ENCODE data around the gene FRYL. TPM values are rescaled to one million over a fixed set of nuclear protein-coding genes. Genes with fewer than 3 reads are reported as not detected.

The FRYL gene
- total RNA-seq, 1 experiment from 2014 or later, result 45.8 TPM

DNA sequence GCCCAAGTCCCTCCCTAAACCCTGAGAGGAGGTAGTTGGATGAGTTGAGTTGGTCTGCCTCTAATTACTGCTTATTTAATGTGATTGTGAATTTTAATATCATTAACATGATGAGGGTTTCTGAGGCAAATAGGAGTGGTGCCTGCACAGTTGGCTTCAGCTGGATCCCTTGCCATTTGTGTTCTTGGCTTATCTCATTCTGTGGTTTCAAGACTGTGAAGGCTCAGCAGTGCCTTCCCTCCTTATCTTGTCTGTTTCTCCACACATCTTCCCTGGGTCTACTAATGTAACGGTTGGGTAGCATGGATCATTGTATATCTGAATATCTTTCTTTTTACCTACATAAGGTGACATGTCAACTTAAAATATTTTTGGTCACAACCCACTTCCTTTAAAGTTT is 298.5 kb downstream of the FRYL start:
- CTCF ChIA-PET, result no interaction called here
- Mint-ChIP-seq H3K9me3 (ENCODE audit: low read depth, unreplicated experiment) (no peaks in the 10 kb centered on the region), H3K27ac (ENCODE audit: unreplicated experiment) (no peak overlapping the region), H3K4me3 (ENCODE audit: low read depth, unreplicated experiment) (no peak overlapping the region), H3K4me1 (ENCODE audit: low read depth, unreplicated experiment) (no peaks in the 10 kb centered on the region), H3K27me3 (ENCODE audit: unreplicated experiment) (peaks cover 34% of the 10 kb centered on the region), H3K36me3 (ENCODE audit: insufficient read depth, unreplicated experiment) (no peaks in the 10 kb centered on the region)
- DNase-seq, result no peak
- intact Hi-C loops (cut with micrococcal nuclease; ENCODE audit: unreplicated experiment), result no loop called here
- TF ChIP-seq, protein P1, sequence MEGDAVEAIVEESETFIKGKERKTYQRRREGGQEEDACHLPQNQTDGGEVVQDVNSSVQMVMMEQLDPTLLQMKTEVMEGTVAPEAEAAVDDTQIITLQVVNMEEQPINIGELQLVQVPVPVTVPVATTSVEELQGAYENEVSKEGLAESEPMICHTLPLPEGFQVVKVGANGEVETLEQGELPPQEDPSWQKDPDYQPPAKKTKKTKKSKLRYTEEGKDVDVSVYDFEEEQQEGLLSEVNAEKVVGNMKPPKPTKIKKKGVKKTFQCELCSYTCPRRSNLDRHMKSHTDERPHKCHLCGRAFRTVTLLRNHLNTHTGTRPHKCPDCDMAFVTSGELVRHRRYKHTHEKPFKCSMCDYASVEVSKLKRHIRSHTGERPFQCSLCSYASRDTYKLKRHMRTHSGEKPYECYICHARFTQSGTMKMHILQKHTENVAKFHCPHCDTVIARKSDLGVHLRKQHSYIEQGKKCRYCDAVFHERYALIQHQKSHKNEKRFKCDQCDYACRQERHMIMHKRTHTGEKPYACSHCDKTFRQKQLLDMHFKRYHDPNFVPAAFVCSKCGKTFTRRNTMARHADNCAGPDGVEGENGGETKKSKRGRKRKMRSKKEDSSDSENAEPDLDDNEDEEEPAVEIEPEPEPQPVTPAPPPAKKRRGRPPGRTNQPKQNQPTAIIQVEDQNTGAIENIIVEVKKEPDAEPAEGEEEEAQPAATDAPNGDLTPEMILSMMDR (IDR thresholded peaks at IDR 0.05; ENCODE audit: unreplicated experiment), result no peak
- BruUV-seq (replicated peaks), result no TSS peak

DNA sequence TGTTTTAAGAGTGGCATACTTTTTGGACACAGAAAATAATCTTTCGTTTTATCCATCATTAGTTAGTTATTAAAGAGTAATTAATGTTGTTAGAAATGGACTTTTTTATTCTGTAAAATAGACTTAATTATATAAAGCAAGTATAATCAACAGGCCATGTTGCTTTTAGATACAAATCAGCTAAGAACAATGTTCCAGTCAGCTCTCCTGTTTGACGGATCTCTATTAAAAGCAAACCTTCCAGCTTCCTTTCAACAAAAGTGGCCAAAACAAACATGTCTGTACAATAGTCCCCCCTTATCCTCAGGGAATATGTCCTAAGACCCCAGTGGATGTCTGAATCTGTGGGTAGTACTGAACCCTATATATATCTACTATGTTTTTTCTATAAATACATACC is 301.8 kb downstream of the FRYL start:
- intact Hi-C loops (cut with micrococcal nuclease; ENCODE audit: unreplicated experiment), result no loop called here
- no peaks in the 10 kb centered on the region for H3K36me3 Mint-ChIP-seq (ENCODE audit: insufficient read depth, unreplicated experiment)
- H3K9me3 Mint-ChIP-seq (ENCODE audit: low read depth, unreplicated experiment), result no peaks in the 10 kb centered on the region
- TF ChIP-seq, protein P1 (IDR thresholded peaks at IDR 0.05; ENCODE audit: unreplicated experiment), result no peak
- H3K27ac Mint-ChIP-seq (ENCODE audit: unreplicated experiment), result no peak overlapping the region
- H3K27me3 Mint-ChIP-seq (ENCODE audit: unreplicated experiment), result peaks cover 13% of the 10 kb centered on the region
- BruUV-seq (replicated peaks), result no TSS peak
- no peak overlapping the region for H3K4me3 Mint-ChIP-seq (ENCODE audit: low read depth, unreplicated experiment)
- H3K4me1 Mint-ChIP-seq (ENCODE audit: low read depth, unreplicated experiment), result no peaks in the 10 kb centered on the region
- DNase-seq, result no peak
- CTCF ChIA-PET, result no interaction called here

DNA sequence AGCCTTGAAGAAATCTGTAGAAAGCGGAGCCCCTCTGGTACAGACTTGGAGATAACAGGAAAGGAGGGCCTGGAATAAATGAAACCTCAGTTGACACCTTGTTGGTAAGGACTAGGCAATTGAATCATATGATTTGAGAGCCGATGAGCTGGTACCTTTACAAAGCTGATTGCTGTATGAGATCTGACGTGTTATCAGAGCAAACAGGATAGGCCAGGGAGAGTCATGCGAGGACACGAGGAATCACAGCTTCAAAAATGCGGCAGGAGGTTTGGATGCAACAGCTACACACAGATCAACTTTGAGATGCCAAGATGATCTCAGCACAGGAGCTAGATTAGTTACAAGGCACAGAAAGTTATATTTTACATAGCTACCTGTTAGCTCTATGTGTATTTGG is 304.3 kb downstream of the FRYL start:
- H3K9me3 Mint-ChIP-seq (ENCODE audit: low read depth, unreplicated experiment), result no peaks in the 10 kb centered on the region
- TF ChIP-seq, protein P1 (IDR thresholded peaks at IDR 0.05; ENCODE audit: unreplicated experiment), result no peak
- BruUV-seq (replicated peaks), result no TSS peak
- CTCF ChIA-PET, result no interaction called here
- H3K4me1 Mint-ChIP-seq (ENCODE audit: low read depth, unreplicated experiment), result no peaks in the 10 kb centered on the region
- no peaks in the 10 kb centered on the region for H3K27me3 Mint-ChIP-seq (ENCODE audit: unreplicated experiment)
- intact Hi-C loops (cut with micrococcal nuclease; ENCODE audit: unreplicated experiment), result no loop called here
- H3K4me3 Mint-ChIP-seq (ENCODE audit: low read depth, unreplicated experiment), result no peak overlapping the region
- no peak overlapping the region for H3K27ac Mint-ChIP-seq (ENCODE audit: unreplicated experiment)
- H3K36me3 Mint-ChIP-seq (ENCODE audit: insufficient read depth, unreplicated experiment), result no peaks in the 10 kb centered on the region
- no peak for DNase-seq

DNA sequence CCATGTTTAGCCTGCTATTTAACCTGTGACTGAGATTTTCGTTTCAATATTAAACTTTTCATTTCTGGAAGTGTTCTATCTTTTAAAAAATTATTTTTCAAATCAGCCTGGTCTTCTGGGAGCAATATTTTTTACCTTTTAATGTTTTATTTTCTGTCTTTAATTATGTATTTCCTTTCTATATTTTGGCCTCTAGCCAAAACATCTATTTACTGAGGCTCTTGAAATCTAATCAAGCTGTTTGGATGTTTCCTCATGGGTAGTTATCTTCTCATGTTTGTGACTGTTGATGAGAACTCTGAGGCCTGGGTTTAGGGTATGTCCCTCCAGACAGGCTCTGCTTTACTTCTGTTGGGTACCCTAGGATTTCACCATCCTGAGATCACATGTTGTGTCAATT is 307.3 kb downstream of the FRYL start:
- Mint-ChIP-seq H3K27me3 (ENCODE audit: unreplicated experiment) (no peaks in the 10 kb centered on the region), H3K9me3 (ENCODE audit: low read depth, unreplicated experiment) (no peaks in the 10 kb centered on the region), H3K4me3 (ENCODE audit: low read depth, unreplicated experiment) (no peak overlapping the region), H3K36me3 (ENCODE audit: insufficient read depth, unreplicated experiment) (no peaks in the 10 kb centered on the region), H3K4me1 (ENCODE audit: low read depth, unreplicated experiment) (no peaks in the 10 kb centered on the region), H3K27ac (ENCODE audit: unreplicated experiment) (no peak overlapping the region)
- TF ChIP-seq, protein P1 (IDR thresholded peaks at IDR 0.05; ENCODE audit: unreplicated experiment), result no peak
- CTCF ChIA-PET, result no interaction called here
- no peak for DNase-seq
- intact Hi-C loops (cut with micrococcal nuclease; ENCODE audit: unreplicated experiment), result no loop called here
- no TSS peak for BruUV-seq (replicated peaks)

DNA sequence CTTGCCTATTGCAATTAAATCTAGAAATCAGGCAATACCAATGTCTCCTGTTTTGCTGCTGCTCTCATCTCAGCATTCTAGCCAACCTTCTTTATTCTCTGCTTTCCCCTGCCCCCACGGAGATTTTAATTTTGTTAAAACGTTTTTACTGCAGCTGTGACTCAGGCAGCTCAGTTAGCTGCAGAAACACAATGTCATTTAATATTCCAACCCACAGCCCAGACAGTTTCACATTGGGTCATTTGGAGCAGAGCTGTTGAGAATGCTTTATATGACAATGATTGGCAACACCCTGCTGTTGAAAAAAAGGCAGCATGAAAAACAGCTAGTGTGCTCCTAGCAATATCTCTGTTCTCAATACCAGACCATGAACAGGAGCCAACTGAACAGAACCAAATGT is 309.5 kb downstream of the FRYL start:
- H3K27ac Mint-ChIP-seq (ENCODE audit: unreplicated experiment), result no peak overlapping the region
- H3K9me3 Mint-ChIP-seq (ENCODE audit: low read depth, unreplicated experiment), result no peaks in the 10 kb centered on the region
- no peak for DNase-seq
- no peaks in the 10 kb centered on the region for H3K36me3 Mint-ChIP-seq (ENCODE audit: insufficient read depth, unreplicated experiment)
- intact Hi-C loops (cut with micrococcal nuclease; ENCODE audit: unreplicated experiment), result no loop called here
- H3K4me3 Mint-ChIP-seq (ENCODE audit: low read depth, unreplicated experiment), result no peak overlapping the region
- BruUV-seq (replicated peaks), result no TSS peak
- no peaks in the 10 kb centered on the region for H3K4me1 Mint-ChIP-seq (ENCODE audit: low read depth, unreplicated experiment)
- TF ChIP-seq, protein P1 (IDR thresholded peaks at IDR 0.05; ENCODE audit: unreplicated experiment), result no peak
- CTCF ChIA-PET, result no interaction called here
- no peaks in the 10 kb centered on the region for H3K27me3 Mint-ChIP-seq (ENCODE audit: unreplicated experiment)

Data from Calu3 (cell line).